HG03342 (cell line): ENCODE data around the gene DOCK9.
A peak's percentile ranks its signal among the peaks of the same experiment; 100 is the strongest.

Experiments used
- ATAC-seq: cut with Tn5 transposase; IDR thresholded peaks from one replicate; pipeline ENCODE4 v1.9.1; 2021; ENCODE audit warnings: mild to moderate bottlenecking, moderate library complexity; ENCODE audit not compliant: unreplicated experiment

Gene DOCK9

GRCh38 chr13:98860491-98860890 lies 117.4 kb downstream of the DOCK9 start:
- no peak for ATAC-seq

GRCh38 chr13:98858191-98858590 lies 119.7 kb downstream of the DOCK9 start:
- ATAC-seq = no peak

DNA sequence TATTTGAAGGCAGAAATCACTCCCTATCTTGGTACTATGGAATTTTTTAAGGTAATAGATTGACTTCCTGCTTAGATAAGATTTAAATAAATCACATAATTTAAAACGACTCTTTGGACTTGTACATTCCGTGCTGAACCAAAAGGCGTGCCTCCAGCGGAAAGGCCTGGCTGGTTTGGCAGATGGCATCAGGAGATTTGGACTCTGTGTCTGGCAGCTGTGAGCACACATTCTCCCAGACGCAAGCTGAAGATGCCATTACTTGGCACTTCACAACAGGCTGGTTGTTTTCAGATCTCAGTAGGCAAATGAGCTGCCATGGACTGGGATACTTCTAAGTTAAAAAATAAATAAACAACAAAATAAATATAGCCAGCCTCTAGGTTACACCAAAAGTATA lies 120.9 kb downstream of the DOCK9 start:
- no peak for ATAC-seq

- ATAC-seq = no peak
Measured at GRCh38 chr13:98854448-98854847, 123.4 kb downstream of the DOCK9 start.

DNA sequence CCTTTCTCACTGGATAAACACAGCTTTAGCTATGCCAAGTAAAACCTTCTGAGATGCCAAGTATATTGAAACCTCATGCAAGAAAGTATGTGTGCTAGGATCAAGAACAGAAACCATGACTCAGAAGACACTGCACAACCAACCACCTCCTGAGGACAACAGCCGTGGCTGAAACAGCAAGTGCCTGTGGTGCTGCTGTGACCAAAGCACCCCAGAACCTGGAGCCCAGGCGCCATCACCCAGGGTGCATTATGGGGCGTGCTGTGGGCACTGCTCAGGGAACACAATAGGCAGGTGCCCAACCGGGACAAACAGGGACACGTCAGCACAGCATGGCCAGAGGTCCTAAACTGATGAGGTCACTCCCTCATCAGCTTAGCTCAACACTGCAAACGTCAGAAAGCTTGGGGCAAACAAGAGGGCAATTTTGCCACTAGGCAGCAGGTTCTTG lies 124.1 kb downstream of the DOCK9 start:
- ATAC-seq = peak; percentile 98

- ATAC-seq = no peak
Measured at GRCh38 chr13:98851276-98851675, 126.6 kb downstream of the DOCK9 start.

DNA sequence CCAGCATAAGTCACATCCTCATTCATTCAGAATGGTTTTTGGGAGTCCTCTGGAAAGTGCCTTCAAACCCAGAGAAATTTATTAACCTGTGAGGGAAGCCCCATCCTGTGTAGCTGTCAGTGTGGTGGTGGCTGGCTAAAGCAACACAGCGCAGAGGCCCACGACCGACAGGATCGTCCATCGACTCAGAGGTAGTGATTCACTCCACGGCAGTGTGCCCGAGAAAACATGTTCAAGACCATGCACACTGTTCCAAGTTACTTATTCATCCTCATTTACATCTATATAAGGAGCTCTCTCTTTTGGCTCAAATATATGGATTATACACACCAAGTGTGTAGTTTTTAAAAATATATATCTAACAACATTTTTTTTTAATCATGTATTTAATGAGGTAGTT lies 129.1 kb downstream of the DOCK9 start:
- ATAC-seq = no peak

DNA sequence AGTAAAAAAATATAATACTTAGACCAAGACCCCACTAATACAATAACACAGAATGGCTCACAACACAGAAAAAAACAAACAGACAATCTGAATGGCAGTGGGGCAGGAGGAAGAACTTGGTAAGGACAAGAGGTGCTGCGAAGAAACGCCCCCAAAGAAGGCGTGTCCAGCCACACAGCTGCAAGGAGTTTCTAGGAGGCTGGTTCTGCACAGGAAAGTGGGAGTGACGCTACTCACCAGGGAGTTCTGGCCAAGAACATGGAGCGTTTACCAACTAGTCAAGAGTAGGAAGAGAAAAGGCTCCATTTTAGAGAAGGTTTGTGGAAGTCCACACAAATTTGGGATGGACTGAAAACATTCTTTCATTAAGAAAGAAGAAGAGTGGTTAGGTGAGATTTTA lies 130.1 kb downstream of the DOCK9 start:
- ATAC-seq = no peak

DNA sequence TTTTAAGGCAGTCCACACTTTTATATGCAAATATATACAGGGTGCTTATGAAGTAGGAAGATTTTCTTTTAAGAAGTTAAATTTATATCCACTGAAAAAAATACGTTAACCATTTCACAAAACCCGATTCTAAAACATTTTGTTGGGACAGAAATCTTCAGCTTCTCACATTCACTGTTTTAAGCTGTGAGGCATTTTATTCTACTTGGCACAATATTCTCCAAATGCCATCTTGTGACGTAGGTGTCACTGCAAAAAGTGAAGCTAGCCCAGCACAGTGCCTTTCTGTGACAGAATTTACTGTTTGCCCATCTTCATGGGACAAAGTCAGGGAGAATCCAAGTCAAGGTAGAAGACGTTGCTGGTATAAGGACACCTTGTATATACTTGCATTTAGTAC lies 130.9 kb downstream of the DOCK9 start:
- no peak for ATAC-seq

DNA sequence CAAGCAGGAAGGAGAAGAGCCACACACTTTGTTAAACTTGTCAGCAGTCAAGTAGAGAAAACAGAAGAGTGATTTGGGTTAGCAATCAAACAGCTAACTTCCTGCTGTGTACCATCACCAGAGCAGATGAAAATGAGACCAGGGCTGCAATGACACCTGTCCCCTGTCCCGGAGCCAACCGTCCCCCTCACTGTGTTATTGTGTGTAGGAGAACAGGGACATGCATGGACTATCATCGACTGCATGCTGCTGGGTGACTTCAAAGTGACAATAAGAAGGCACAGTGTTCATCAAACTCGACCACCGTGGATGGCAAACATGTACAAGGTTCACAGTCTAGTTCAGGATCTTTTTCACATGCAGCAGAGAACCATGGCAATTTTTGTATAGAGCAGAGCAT lies 131.3 kb downstream of the DOCK9 start:
- no peak for ATAC-seq

DNA sequence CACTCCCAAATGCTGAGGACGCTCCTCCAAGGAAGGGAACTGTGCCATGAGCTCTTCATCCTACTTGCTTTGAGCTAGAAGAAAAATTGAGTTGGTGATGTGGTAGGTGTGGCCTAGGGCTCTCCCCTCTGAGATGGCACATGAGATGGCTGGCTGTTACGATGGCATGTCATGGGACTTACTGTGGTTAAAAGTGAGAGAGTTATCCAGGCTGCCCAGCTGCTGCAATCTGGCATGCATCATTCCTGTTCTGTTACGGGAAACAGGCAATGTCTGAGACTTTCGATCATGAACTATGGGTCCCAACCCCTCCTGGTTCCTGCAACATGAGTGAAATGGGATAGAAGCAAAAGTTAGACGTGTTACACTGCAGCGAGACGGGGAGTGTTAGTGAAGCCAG lies 132.1 kb downstream of the DOCK9 start:
- ATAC-seq = no peak

GRCh38 chr13:98844021-98844420 lies 133.8 kb downstream of the DOCK9 start:
- no peak for ATAC-seq

GRCh38 chr13:98843482-98843877 lies 134.4 kb downstream of the DOCK9 start:
- ATAC-seq = no peak

DNA sequence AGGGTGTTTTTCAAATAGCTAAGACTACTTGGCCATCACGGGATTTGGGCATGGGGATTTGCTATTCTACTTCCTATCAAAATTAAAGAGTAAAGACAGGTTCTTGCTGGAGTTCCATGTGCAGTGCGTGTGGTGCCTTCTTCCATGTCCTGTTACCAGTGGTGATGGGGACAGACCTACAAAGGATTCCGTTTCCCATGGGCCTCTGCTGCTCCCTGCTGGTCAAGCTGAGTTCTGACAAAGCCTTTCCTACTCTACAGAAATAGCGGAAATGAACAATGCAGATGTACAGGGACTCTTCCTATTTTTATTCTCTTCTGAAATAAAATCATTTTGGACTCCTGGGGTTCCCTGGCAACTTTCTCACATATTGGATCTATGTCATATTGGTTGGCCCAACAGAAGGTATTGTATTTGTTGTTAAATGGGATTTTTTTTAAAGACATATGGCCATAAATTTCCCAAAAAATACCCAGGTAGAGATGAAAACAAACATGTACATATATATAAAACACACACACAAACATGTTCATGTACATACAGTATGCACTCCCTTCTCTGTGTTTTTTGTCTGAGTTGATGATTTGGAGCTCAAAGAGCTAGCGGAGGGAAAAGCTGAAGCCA lies 134.9 kb downstream of the DOCK9 start:
- ATAC-seq = peak; percentile 93

DNA sequence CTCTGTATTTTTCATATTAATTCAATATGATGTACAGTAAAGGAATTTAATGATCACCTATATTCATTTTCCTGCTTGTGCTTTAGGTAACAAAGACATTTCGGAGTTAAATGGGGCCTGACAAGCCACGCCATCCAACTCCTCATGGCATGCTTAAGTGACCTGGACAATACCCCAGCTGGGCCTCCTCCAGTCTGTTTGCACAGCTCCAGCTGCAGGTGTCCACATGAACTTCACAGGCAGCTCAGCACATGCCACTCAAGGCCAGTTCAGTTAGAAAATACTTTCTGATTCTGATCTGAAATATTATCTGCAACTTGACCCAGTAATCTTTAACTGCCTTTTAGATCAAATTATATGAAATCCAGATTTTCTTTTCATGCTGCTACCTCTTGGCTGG lies 135.8 kb downstream of the DOCK9 start:
- ATAC-seq = no peak

DNA sequence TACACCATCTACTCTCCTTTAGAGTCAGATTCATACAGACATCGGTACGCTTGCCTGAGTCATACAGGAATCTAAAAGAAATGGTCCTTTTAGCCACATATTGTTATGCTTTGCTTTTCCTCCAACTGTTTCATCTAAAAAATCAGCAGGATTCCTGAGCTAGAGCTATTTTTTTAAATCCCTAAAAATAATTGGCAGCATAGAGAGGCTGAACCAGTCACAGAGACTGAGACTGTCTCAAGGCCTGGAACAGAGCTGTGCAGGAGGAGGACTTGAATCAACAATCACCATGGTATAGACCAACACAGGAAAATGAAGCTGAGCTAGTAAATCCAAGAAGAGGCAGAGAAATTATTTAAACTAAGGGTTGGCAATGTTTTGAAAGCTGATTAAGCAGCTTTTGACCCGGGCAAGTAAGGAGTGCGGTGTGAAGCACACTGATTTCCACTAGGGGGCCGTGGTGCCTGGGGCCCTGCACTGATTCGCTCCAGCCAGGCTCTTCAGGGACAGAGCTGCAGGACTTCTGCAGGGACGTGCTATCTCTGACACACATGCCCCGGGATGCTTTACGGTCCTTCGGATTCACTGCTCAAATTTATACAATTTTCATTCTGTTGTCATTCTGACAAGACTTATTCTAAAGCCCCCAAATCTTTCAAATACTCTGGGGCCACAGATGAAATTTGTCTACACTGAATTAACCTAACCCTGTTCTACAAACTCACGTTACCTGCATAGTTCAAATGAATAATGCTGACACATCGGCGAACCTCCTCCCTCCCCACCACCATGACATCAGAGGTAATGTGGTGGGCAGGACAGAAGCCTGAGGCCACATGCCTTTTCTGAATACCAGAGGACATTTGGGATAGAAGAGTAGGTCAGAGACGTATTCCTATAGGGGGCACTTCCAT lies 137.8 kb downstream of the DOCK9 start:
- peak; percentile 91 for ATAC-seq

DNA sequence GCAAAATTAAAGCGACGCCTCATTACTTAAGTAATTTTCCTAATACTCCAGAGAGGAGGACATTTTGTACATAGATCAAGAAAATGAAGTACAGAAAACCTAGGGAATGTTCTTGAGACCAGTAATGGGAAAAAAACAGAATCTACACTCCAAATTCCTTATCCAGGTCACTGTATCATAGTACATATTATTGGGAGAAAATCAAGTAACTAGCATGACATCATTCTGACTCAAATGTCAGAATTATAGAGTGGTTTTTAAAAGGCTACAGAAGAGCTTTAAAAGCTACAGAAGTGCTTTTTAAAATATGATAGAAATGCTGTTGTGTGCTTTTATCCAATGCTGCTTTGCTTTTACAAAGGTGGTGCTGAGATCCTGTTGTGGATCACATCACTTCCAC lies 139.1 kb downstream of the DOCK9 start:
- no peak for ATAC-seq

- ATAC-seq = no peak
Measured at GRCh38 chr13:98837896-98838295, 140.0 kb downstream of the DOCK9 start.

GRCh38 chr13:98835156-98835555 lies 142.7 kb downstream of the DOCK9 start:
- no peak for ATAC-seq

- no peak for ATAC-seq
Measured at GRCh38 chr13:98834254-98834960, 143.5 kb downstream of the DOCK9 start.

DNA sequence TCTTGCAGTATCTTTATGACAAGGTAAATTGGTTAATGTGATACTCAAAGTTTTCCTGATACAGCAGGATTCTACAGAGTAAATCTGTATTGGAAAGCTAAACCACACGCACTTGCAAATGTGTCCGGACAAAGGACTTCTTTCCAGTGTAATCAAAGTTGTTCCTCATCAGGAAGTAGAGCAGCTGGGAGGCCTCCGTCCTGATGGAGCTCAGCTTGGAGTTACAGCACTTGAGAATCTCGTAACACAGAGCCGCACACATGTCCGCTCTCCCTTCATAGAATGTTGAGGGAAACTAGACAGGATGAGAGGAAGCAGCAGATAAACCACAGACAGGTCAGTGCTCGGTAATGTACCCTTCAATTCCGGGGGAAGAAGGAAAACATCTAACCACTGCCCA lies 146.6 kb downstream of the DOCK9 start:
- ATAC-seq = no peak

GRCh38 chr13:98829541-98829940 lies 148.3 kb downstream of the DOCK9 start:
- ATAC-seq = no peak
